K562 (cell line): ENCODE measurements around the gene ITPA. TPM values are rescaled to one million over a fixed set of nuclear protein-coding genes. Genes with fewer than 3 reads are reported as not detected.

ENCODE experiments used
- BCOR ChIP-seq: fragments of 450-650 bp; IDR thresholded peaks from 2 replicates; pipeline ENCODE4 v1.6.1; 2016
- FIP1L1 ChIP-seq: fragments of 200-400 bp; formaldehyde crosslinking; IDR thresholded peaks from 2 replicates; pipeline ENCODE4 v1.6.1; 2018; ENCODE audit warnings: mild to moderate bottlenecking, low read depth, low read length; ENCODE audit not compliant: poor library complexity, severe bottlenecking
- FOXP1 ChIP-seq: sonication (generic); formaldehyde crosslinking; IDR thresholded peaks from 2 replicates; pipeline ENCODE4 v1.8.0; 2022; ENCODE audit warnings: mild to moderate bottlenecking, missing genetic modification reagents
- GTF2E2 ChIP-seq: fragments of 200-800 bp; sonication (Bioruptor generic); IDR thresholded peaks from 2 replicates; pipeline ENCODE4 v1.6.1; 2016; ENCODE audit warnings: missing genetic modification characterization, missing compliant biosample characterization
- GTF3C2 ChIP-seq: IDR thresholded peaks from 3 replicates; pipeline ENCODE4 v1.6.1; 2011; ENCODE audit warnings: borderline replicate concordance, mild to moderate bottlenecking, moderate library complexity; ENCODE audit not compliant: insufficient read length; ENCODE audit errors: extremely low read depth
- L3MBTL2 ChIP-seq: fragments of 450-650 bp; IDR thresholded peaks from 2 replicates; pipeline ENCODE4 v1.6.1; 2016; ENCODE audit warnings: mild to moderate bottlenecking, moderate library complexity
- NFYB ChIP-seq: IDR thresholded peaks from 2 replicates; pipeline ENCODE4 v1.6.1; 2011; ENCODE audit warnings: mild to moderate bottlenecking, moderate library complexity; ENCODE audit not compliant: insufficient read length; ENCODE audit errors: extremely low read depth
- SOX6 ChIP-seq: fragments of 450-650 bp; IDR thresholded peaks from 2 replicates; pipeline ENCODE4 v1.6.1; 2014; ENCODE audit warnings: mild to moderate bottlenecking
- TCF7L2 ChIP-seq: fragments of 150-350 bp; IDR thresholded peaks from 2 replicates; pipeline ENCODE4 v1.6.1; 2016; ENCODE audit warnings: low read depth, mild to moderate bottlenecking, low read length, moderate library complexity
- ZBTB11 ChIP-seq, 3 experiments: fragments of 200-800 bp in 1 of 3; fragments of 250-450 bp in 1 of 3; fragments of 450-650 bp in 1 of 3; sonication (Bioruptor Pico) in 1 of 3; sonication (Bioruptor generic) in 1 of 3; formaldehyde crosslinking in 1 of 3; IDR thresholded peaks; 2 replicates each; pipeline versions ENCODE4 v1.6.1 to v1.8.0; 2016 to 2022; ENCODE audit warnings: mild to moderate bottlenecking in 2 of 3, missing genetic modification characterization in 2 of 3, missing compliant biosample characterization in 1 of 3, moderate library complexity in 1 of 3
- ZFX ChIP-seq: sonication (generic); formaldehyde crosslinking; IDR thresholded peaks from 2 replicates; pipeline ENCODE4 v1.8.0; 2022; ENCODE audit warnings: mild to moderate bottlenecking, missing genetic modification reagents, moderate library complexity
- ZNF57 ChIP-seq: fragments of 450-650 bp; formaldehyde crosslinking; IDR thresholded peaks from 2 replicates; pipeline ENCODE4 v1.4.0; 2020; ENCODE audit warnings: mild to moderate bottlenecking, moderate library complexity
- ZNF740 ChIP-seq, 3 experiments: fragments of 200-800 bp in 1 of 3; sonication (Bioruptor generic) in 1 of 3; sonication (generic) in 1 of 3; formaldehyde crosslinking in 1 of 3; IDR thresholded peaks; 2 replicates each; pipeline versions ENCODE4 v1.6.1 to v1.8.0; 2016 to 2022; ENCODE audit warnings: mild to moderate bottlenecking in 2 of 3, missing compliant biosample characterization in 2 of 3, missing genetic modification characterization in 2 of 3, missing genetic modification reagents in 1 of 3
- polyA plus RNA-seq, 8 experiments: library from polyadenylated mRNA; depleted of rRNA in 4 of 8; stranded (reverse) in 5 of 8; unstranded in 3 of 8; fragments of >200 nt; fragmentation: Nextera tagmentation in 2 of 8; fragmentation: Illumina TruSeq in 1 of 8; extraction: Ambion mirVana in 2 of 8; extraction: Trizol in 1 of 8; gene quantifications; 2 replicates each; pipeline versions ENCODE4 v1.2.1 to v1.2.3, GENCODE V29; 2011 to 2014; ENCODE audit warnings: inconsistent platforms in 1 of 8, missing spikeins in 1 of 8
- total RNA-seq, 7 experiments: library from RNA; depleted of rRNA in 6 of 7; stranded (reverse); fragments of >200 nt in 6 of 7; fragmentation: Illumina TruSeq in 2 of 7; extraction: Trizol in 2 of 7; gene quantifications; 2 replicates each; pipeline versions ENCODE4 v1.2.1 to v1.2.3, GENCODE V29; 2011 to 2021; ENCODE audit warnings: low replicate concordance in 1 of 7

ITPA gene
- total and polyA plus RNA-seq, 9 of the 15 experiments (the other 6 are each of a cell fraction or from before 2014, with no cell fraction given), result 5.0 to 79.7 (median 36.7) TPM

GRCh38 chr20:3173610-3174441 lies 35.5 kb upstream of the ITPA start (continued):
- TF ChIP-seq ZBTB11 (CRISPR knock-in tag; IDR thresholded peaks at IDR 0.05) (peak in 1 of 3 experiments; percentile 21; a peak in 1 of 6 replicates), FOXP1 (CRISPR knock-in tag) (peak; percentile 73; the same call in 1 of the 2 replicates), L3MBTL2 (peak; percentile 85), FIP1L1 (peak; percentile 56), ZNF740 (CRISPR knock-in tag; IDR thresholded peaks at IDR 0.05) (no peak), ZNF740 (tag; IDR thresholded peaks at IDR 0.05) (0 out of 4 replicates have a peak, but pooled peaks of 1 of the 2 experiments have one; percentile 25), BCOR (peak; percentile 84), TCF7L2 (no peak), NFYB (peak; percentile 41), ZFX (CRISPR knock-in tag) (peak; percentile 95), ZNF57 (CRISPR knock-in tag) (no peak), SOX6 (peak; percentile 9; the same call in 1 of the 2 replicates), GTF2E2 (tag) (no peak), GTF3C2 (peak; percentile 20)
